GM13977 (cell line): ENCODE data around the gene WDR7.

Experiments
- DNase-seq: peaks from one replicate; pipeline ENCODE4 v3.0.0; 2012; ENCODE audit warnings: low spot score
- in situ Hi-C: fragments of 300-500 bp; cut with MboI; formaldehyde crosslinking; loops from one replicate; pipeline ENCODE4 v1.12.0; 2022; ENCODE audit warnings: low sequenced_read_pairs, low pct_unique_long_range_greater_than_20kb, mixed read lengths, inconsistent platforms; ENCODE audit not compliant: unreplicated experiment
- TF ChIP-seq, protein P1 (sequence below): IDR thresholded peaks from 2 replicates; pipeline ENCODE4 v1.5.1; 2012; ENCODE audit warnings: mild to moderate bottlenecking, control low read depth; ENCODE audit not compliant: insufficient read depth; ENCODE audit errors: extremely low read depth, missing control alignments

Gene WDR7

DNA sequence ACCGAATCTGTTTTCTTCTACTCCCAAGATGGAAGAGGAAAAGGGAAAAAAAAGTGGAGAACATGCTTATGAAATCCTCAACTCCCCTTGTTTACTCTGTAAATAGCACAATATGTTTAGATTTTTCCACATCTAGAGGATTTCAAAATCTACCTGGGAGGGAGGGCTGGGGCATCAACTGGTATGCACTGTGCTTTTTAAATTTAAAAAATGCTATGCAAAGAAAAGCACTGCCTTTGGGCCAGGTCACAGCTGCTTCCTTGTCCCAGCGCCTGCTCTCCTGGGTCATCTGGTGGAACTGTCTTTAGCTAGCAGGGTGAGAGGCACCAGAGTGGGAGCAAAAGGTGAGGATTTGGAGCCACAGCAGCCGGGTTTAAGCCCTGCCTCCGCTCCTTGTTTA lies 407.6 kb downstream of the WDR7 start:
- in situ Hi-C loops = no loop called here
- TF ChIP-seq, protein P1, sequence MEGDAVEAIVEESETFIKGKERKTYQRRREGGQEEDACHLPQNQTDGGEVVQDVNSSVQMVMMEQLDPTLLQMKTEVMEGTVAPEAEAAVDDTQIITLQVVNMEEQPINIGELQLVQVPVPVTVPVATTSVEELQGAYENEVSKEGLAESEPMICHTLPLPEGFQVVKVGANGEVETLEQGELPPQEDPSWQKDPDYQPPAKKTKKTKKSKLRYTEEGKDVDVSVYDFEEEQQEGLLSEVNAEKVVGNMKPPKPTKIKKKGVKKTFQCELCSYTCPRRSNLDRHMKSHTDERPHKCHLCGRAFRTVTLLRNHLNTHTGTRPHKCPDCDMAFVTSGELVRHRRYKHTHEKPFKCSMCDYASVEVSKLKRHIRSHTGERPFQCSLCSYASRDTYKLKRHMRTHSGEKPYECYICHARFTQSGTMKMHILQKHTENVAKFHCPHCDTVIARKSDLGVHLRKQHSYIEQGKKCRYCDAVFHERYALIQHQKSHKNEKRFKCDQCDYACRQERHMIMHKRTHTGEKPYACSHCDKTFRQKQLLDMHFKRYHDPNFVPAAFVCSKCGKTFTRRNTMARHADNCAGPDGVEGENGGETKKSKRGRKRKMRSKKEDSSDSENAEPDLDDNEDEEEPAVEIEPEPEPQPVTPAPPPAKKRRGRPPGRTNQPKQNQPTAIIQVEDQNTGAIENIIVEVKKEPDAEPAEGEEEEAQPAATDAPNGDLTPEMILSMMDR = no peak
- DNase-seq = no peak

DNA sequence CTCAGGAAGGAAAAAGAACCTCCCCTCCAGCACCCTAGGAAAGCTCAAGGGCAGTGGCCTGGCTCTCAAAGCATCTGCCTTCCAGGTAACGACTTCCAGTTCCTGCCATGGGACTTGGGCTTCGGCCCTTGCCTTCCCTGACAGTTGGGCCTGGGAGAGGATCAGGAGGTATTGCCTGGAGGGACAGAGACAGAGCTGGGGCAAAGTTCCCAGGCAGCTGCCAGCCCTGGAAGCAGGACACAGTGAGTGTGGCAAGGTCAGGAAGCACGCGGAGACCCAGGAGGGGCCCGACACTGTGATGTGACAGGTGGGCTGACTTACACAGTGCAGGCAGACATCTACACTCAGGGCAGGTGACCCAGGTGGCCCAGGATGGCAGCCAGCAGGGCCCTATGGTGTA lies 408.2 kb downstream of the WDR7 start:
- no peak for DNase-seq
- TF ChIP-seq, protein P1 = no peak
- in situ Hi-C loops = no loop called here

DNA sequence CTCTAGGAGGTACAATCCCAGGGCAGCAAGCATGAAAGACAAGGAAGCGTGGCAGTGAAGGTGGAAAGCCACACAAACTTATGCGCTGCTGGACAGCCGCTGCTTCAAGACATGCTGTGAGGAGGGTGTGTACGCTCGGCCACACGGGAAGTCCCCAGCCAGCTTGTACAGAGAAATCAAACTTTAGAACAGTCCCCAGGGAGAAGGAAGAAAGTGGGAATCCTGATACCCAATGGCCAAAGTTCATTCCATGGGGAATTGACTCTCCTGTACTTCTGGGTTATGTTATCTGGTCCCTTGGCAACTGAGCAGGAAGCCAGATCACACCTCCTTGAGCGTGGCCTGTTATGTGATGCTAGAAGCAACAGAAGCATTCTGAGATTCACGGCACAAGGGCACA lies 409.7 kb downstream of the WDR7 start:
- in situ Hi-C loops = no loop called here
- TF ChIP-seq, protein P1 = no peak
- DNase-seq = no peak

DNA sequence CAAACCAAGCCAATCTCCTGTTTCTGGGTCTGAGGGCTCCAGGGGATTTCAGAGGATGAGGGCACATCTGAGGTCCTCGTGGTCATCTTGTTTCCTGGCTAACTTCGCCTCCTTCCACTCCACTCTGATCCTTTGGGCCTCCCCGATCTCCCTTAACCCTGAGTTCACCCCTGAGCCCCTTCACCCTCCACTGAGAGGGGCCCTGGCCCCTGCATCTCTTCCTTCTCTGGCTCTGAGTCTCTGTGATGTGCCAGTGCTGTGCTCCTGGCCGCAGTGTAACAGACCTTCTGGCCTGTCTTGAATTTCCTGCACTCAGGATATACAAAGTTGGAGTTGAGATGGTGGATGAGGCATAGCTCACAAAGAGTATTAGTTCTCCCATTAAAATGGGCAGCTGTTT lies 411.0 kb downstream of the WDR7 start:
- in situ Hi-C loops = no loop called here
- DNase-seq = no peak
- TF ChIP-seq, protein P1 = no peak

DNA sequence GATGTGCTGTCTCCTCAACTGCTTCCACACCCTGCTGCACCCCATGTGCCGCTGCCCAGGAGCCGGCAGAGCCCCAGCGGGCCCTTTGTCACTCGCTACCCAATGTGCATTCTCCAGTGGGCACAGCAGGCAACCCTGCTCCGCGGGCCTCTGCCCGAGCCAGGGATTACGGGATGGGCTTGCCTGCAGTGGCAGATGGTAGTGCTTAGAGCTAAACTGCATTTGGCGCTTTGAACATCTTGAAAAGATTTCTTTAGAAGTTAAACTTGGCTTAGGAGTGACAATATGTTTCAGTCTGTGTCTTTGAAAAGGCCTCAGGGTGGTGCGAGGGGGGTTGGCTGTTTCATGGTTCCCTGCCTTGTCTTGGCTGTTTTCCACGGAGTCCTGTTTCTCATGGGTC lies 411.7 kb downstream of the WDR7 start:
- TF ChIP-seq, protein P1 = no peak
- no peak for DNase-seq
- in situ Hi-C loops = no loop called here

DNA sequence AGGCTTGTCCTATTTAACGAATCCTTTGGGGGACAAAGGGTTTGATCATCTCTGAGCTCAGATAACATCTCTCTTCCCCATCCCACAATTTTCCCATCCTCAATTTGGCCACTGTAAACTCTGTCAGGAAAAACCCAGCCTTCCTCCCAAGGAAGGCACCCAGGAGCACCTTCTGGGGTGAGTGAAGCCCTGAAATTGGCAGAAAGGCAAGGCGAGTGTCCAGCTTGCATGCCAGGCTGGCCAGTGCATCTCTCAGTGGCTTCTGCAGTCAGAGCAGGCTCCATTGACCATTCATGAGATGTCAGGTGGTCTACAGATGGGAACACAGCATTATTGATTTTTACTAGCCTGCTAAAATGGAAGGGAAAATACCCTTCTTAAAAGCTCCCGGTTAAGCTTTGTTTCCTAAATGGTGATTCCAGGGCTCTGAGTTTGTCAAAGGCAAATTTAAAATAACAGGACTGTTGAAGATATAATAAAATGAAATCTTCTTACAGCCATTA lies 412.5 kb downstream of the WDR7 start:
- TF ChIP-seq, protein P1 = no peak
- in situ Hi-C loops = no loop called here
- DNase-seq = no peak

DNA sequence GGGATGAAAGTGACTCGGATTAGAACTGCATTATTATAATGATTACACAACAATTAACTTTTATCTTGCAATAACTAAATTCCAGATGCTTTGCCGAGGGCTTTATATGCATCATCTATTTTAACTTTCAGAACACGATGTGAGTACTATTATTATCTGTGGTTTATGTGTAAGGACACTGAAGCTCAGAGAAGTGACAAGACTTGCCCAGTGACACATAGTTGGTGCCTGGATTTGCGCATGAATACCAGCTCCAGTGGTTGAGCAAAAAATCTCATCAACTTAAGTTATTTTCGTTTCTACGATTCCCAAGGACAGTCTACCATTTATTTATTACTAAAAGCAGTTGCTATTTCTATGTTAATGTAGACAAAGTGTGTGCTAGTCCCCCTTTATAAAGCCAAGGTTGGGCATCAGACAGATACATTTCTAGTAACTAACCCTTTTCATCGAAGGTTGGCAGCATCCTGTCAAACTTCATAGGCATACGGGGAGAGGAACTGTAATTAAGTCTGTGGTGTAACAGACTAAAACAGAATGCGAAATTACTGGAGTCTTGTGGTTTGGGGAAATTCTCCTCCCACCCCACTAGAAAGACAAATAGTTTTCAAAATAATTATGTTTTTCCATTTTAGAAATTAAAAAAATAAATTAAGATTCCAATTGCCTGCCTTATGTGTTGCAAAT lies 422.5 kb downstream of the WDR7 start:
- no peak for DNase-seq
- in situ Hi-C loops = no loop called here
- TF ChIP-seq, protein P1 = no peak
